ENCODE results near the gene ACKR1.

DNA sequence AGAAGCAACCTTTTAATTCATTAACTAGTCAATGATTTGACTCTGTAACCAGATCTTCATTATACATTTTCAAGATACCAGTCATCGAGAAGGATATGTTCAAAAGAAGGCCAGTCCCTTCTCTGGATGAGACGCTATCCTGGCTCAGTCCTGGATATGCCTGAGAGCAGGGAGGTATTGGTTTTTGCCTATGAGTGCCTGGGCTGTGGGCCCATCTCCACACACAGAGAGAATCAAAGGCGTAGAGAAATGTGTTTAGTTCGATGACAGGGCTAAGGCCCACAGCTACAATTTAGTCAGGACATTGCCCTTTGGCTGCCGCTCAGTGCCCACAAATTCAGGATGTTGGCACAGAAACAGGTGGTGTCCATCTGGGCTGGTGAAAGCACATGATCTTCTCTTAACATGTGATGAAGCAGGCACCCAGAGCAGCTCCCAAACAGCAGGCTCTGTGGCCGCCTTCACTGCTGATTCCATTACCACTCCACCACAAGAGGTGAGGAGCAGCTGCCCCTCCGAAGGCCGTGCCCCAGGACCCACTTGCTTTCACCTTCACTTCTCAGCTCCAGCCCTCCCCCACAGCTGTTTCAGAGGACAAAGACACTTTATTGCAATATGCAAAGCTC is 24.7 kb downstream of the ACKR1 start:
- TF ChIP-seq, protein P1, sequence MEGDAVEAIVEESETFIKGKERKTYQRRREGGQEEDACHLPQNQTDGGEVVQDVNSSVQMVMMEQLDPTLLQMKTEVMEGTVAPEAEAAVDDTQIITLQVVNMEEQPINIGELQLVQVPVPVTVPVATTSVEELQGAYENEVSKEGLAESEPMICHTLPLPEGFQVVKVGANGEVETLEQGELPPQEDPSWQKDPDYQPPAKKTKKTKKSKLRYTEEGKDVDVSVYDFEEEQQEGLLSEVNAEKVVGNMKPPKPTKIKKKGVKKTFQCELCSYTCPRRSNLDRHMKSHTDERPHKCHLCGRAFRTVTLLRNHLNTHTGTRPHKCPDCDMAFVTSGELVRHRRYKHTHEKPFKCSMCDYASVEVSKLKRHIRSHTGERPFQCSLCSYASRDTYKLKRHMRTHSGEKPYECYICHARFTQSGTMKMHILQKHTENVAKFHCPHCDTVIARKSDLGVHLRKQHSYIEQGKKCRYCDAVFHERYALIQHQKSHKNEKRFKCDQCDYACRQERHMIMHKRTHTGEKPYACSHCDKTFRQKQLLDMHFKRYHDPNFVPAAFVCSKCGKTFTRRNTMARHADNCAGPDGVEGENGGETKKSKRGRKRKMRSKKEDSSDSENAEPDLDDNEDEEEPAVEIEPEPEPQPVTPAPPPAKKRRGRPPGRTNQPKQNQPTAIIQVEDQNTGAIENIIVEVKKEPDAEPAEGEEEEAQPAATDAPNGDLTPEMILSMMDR (IDR thresholded peaks at IDR 0.05; ENCODE audit: low read depth, low read length, poor library complexity, severe bottlenecking): no peak
- TF ChIP-seq EZH2phosphoT487 (IDR thresholded peaks at IDR 0.05; ENCODE audit: borderline replicate concordance, low read length): no peak
